ENCODE measurements around the gene AHDC1. TPM values are rescaled to one million over a fixed set of nuclear protein-coding genes. Genes with fewer than 3 reads are reported as not detected.
A peak's percentile ranks its signal among the peaks of the same experiment; 100 is the strongest.

Gene AHDC1
- total RNA-seq, 1 donor from 2014 or later: 40.1 TPM

GRCh38 chr1:27648602-27649305, 44.8 kb upstream of the AHDC1 start:
- peaks cover 58% of the 10 kb centered on the region for H3K4me1 ChIP-seq
- DNase-seq: no peak
- H3K27me3 ChIP-seq (ENCODE audit: low read depth): no peaks in the 10 kb centered on the region
- peak overlapping the region; percentile 73 for H3K27ac ChIP-seq (replicated peaks)
- intact Hi-C loops (cut with micrococcal nuclease): no loop called here
- no peaks in the 10 kb centered on the region for H3K36me3 ChIP-seq
- H3K9me3 ChIP-seq (replicated peaks): no peaks in the 10 kb centered on the region
- no peak overlapping the region for H3K4me3 ChIP-seq
- TF ChIP-seq CTCF (IDR thresholded peaks at IDR 0.05; ENCODE audit: borderline replicate concordance): no peak

- intact Hi-C loops (cut with micrococcal nuclease): no loop called here
- DNase-seq: no peak
- no peak for TF ChIP-seq CTCF (IDR thresholded peaks at IDR 0.05; ENCODE audit: borderline replicate concordance)
- Histone ChIP-seq H3K4me3 (no peak overlapping the region), H3K27me3 (ENCODE audit: low read depth) (no peaks in the 10 kb centered on the region), H3K36me3 (no peaks in the 10 kb centered on the region), H3K9me3 (replicated peaks) (no peaks in the 10 kb centered on the region), H3K27ac (replicated peaks) (peak overlapping the region; percentile 68), H3K4me1 (peaks cover 56% of the 10 kb centered on the region)
These were observed 43.4 kb upstream of the AHDC1 start for GRCh38 chr1:27647328-27647727.

GRCh38 chr1:27646676-27647075, 42.7 kb upstream of the AHDC1 start:
- peak overlapping the region; percentile 68 for H3K27ac ChIP-seq (replicated peaks)
- H3K27me3 ChIP-seq (ENCODE audit: low read depth): no peaks in the 10 kb centered on the region
- H3K4me1 ChIP-seq: peaks cover 56% of the 10 kb centered on the region
- no peaks in the 10 kb centered on the region for H3K9me3 ChIP-seq (replicated peaks)
- no peak overlapping the region for H3K4me3 ChIP-seq
- no peak for DNase-seq
- no peaks in the 10 kb centered on the region for H3K36me3 ChIP-seq
- intact Hi-C loops (cut with micrococcal nuclease): no loop called here
- TF ChIP-seq CTCF (IDR thresholded peaks at IDR 0.05; ENCODE audit: borderline replicate concordance): no peak

GRCh38 chr1:27645071-27645415, 41.1 kb upstream of the AHDC1 start:
- Histone ChIP-seq H3K4me1 (peaks cover 42% of the 10 kb centered on the region), H3K4me3 (no peak overlapping the region), H3K27me3 (ENCODE audit: low read depth) (no peaks in the 10 kb centered on the region), H3K36me3 (no peaks in the 10 kb centered on the region), H3K9me3 (replicated peaks) (no peaks in the 10 kb centered on the region), H3K27ac (replicated peaks) (no peak overlapping the region)
- intact Hi-C loops (cut with micrococcal nuclease): no loop called here
- no peak for TF ChIP-seq CTCF (IDR thresholded peaks at IDR 0.05; ENCODE audit: borderline replicate concordance)
- DNase-seq: no peak

GRCh38 chr1:27644369-27645070, 40.6 kb upstream of the AHDC1 start:
- intact Hi-C loops (cut with micrococcal nuclease): no loop called here
- H3K27ac ChIP-seq (replicated peaks): no peak overlapping the region
- H3K4me3 ChIP-seq: no peak overlapping the region

More at GRCh38 chr1:27644369-27645070, 40.6 kb upstream of the AHDC1 start:
- no peak for TF ChIP-seq CTCF (IDR thresholded peaks at IDR 0.05; ENCODE audit: borderline replicate concordance)
- no peak for DNase-seq
- no peaks in the 10 kb centered on the region for H3K36me3 ChIP-seq
- no peaks in the 10 kb centered on the region for H3K9me3 ChIP-seq (replicated peaks)
- no peaks in the 10 kb centered on the region for H3K27me3 ChIP-seq (ENCODE audit: low read depth)
- H3K4me1 ChIP-seq: peaks cover 38% of the 10 kb centered on the region

Data from left ventricle myocardium inferior (tissue), 1 donor.